Osteocyte (in vitro differentiated cells): ENCODE measurements around the gene SLC41A2. TPM values are rescaled to one million over a fixed set of nuclear protein-coding genes. Genes with fewer than 3 reads are reported as not detected.

Experiments
- DNase-seq: peaks from one replicate; pipeline ENCODE4 v3.0.0; 2021; ENCODE audit warnings: mixed read lengths; ENCODE audit not compliant: unreplicated experiment; ENCODE audit errors: extremely low spot score
- H3K27ac Mint-ChIP-seq: one replicate; pipeline ENCODE4 v1.8.0; 2021; ENCODE audit warnings: mild to moderate bottlenecking, mixed read lengths; ENCODE audit not compliant: unreplicated experiment
- H3K27me3 Mint-ChIP-seq: one replicate; pipeline ENCODE4 v1.8.0; 2021; ENCODE audit warnings: mixed read lengths; ENCODE audit not compliant: unreplicated experiment
- H3K36me3 Mint-ChIP-seq: one replicate; pipeline ENCODE4 v1.8.0; 2021; ENCODE audit warnings: mixed read lengths; ENCODE audit not compliant: unreplicated experiment
- H3K4me1 Mint-ChIP-seq: one replicate; pipeline ENCODE4 v1.8.0; 2021; ENCODE audit warnings: mixed read lengths; ENCODE audit not compliant: unreplicated experiment
- H3K4me3 Mint-ChIP-seq: one replicate; pipeline ENCODE4 v1.8.0; 2021; ENCODE audit warnings: mild to moderate bottlenecking, moderate library complexity, mixed read lengths; ENCODE audit not compliant: unreplicated experiment
- H3K9me3 Mint-ChIP-seq: one replicate; pipeline ENCODE4 v1.8.0; 2021; ENCODE audit warnings: mixed read lengths; ENCODE audit not compliant: unreplicated experiment
- total RNA-seq: library from RNA; stranded (reverse); gene quantifications from 2 replicates; pipeline ENCODE4 v1.2.1, GENCODE V29; 2021
- TF ChIP-seq, protein P1 (sequence below): fragments of 200-600 bp; sonication (generic); IDR thresholded peaks from 2 replicates; pipeline ENCODE4 v1.5.0; 2021; ENCODE audit warnings: antibody characterized with exemption, mild to moderate bottlenecking, moderate library complexity

SLC41A2 gene
- total RNA-seq, 1 donor from 2014 or later: 24.4 TPM

DNA sequence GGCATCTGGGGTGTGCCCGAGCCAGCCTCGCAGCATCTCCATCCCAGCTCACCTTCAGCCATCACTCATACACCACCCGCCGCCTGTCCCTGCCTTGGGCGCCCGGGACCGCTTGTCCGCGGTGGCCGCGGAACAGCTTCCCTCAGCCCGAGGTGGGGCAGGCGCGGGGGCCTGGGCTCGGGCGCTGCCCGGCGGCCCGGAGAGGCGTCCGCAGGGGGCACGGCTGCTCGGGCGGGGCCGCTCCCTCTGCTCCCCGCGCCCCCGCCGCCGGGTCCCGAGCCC lies 430 bp downstream of the SLC41A2 start:
- Mint-ChIP-seq H3K4me3 (peak overlapping the region; percentile 79), H3K27me3 (no peaks in the 10 kb centered on the region), H3K9me3 (no peaks in the 10 kb centered on the region), H3K27ac (peak overlapping the region; percentile 61), H3K36me3 (no peaks in the 10 kb centered on the region), H3K4me1 (peaks cover 43% of the 10 kb centered on the region)
- TF ChIP-seq, protein P1, sequence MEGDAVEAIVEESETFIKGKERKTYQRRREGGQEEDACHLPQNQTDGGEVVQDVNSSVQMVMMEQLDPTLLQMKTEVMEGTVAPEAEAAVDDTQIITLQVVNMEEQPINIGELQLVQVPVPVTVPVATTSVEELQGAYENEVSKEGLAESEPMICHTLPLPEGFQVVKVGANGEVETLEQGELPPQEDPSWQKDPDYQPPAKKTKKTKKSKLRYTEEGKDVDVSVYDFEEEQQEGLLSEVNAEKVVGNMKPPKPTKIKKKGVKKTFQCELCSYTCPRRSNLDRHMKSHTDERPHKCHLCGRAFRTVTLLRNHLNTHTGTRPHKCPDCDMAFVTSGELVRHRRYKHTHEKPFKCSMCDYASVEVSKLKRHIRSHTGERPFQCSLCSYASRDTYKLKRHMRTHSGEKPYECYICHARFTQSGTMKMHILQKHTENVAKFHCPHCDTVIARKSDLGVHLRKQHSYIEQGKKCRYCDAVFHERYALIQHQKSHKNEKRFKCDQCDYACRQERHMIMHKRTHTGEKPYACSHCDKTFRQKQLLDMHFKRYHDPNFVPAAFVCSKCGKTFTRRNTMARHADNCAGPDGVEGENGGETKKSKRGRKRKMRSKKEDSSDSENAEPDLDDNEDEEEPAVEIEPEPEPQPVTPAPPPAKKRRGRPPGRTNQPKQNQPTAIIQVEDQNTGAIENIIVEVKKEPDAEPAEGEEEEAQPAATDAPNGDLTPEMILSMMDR: no peak
- DNase-seq: no peak

GRCh38 chr12:104956870-104957718 lies 996 bp downstream of the SLC41A2 start:
- DNase-seq: no peak
- peak overlapping the region; percentile 79 for H3K4me3 Mint-ChIP-seq
- H3K4me1 Mint-ChIP-seq: peaks cover 48% of the 10 kb centered on the region
- peak overlapping the region; percentile 61 for H3K27ac Mint-ChIP-seq
- H3K9me3 Mint-ChIP-seq: no peaks in the 10 kb centered on the region
- H3K27me3 Mint-ChIP-seq: no peaks in the 10 kb centered on the region
- no peaks in the 10 kb centered on the region for H3K36me3 Mint-ChIP-seq
- TF ChIP-seq, protein P1: no peak

- Mint-ChIP-seq H3K36me3 (no peaks in the 10 kb centered on the region), H3K27me3 (no peaks in the 10 kb centered on the region), H3K9me3 (no peaks in the 10 kb centered on the region), H3K27ac (no peak overlapping the region), H3K4me3 (no peak overlapping the region), H3K4me1 (peaks cover 58% of the 10 kb centered on the region)
- no peak for DNase-seq
- TF ChIP-seq, protein P1: no peak
Observed at GRCh38 chr12:104955703-104956102, 2.4 kb downstream of the SLC41A2 start.

DNA sequence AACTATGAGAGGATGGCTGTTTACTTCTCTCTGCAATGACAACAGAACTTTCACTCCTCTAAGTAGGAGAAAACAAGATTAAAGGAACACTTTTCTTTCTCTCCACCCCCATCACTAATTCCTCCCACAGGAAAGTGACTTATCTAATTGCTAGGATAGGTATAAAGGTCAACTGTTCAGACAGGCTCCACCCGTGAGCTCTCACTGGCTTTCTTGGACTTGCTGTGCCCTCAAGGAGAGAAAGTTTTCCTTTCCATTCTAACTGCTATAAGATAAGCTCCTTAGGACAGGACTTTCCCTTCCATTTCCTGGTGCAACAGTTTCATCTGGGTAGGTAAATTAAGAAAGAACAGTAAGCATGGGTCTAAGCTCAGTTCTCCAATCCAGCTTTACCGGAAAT lies 4.8 kb downstream of the SLC41A2 start:
- peaks cover 40% of the 10 kb centered on the region for H3K4me1 Mint-ChIP-seq
- no peak for DNase-seq
- H3K36me3 Mint-ChIP-seq: no peaks in the 10 kb centered on the region
- TF ChIP-seq, protein P1: no peak
- peak overlapping the region; percentile 16 for H3K27ac Mint-ChIP-seq
- no peak overlapping the region for H3K4me3 Mint-ChIP-seq
- no peaks in the 10 kb centered on the region for H3K9me3 Mint-ChIP-seq
- no peaks in the 10 kb centered on the region for H3K27me3 Mint-ChIP-seq

- Mint-ChIP-seq H3K4me1 (peaks cover 41% of the 10 kb centered on the region), H3K4me3 (no peak overlapping the region), H3K9me3 (no peaks in the 10 kb centered on the region), H3K27ac (peak overlapping the region; percentile 9), H3K27me3 (no peaks in the 10 kb centered on the region), H3K36me3 (no peaks in the 10 kb centered on the region)
- TF ChIP-seq, protein P1: no peak
- no peak for DNase-seq
Observed at GRCh38 chr12:104952816-104953215, 5.3 kb downstream of the SLC41A2 start.
